WTC11 (cell line): ENCODE data around the gene RNASET2. TPM values are rescaled to one million over a fixed set of nuclear protein-coding genes. Genes with fewer than 3 reads are reported as not detected.

Experiments
- ATAC-seq: fragments of 200-7000 bp; cut with Tn5 transposase; 2 replicates; pipeline ENCODE4 v1.10.0; 2021; ENCODE audit warnings: mild to moderate bottlenecking, moderate library complexity
- CTCF ChIA-PET: fragments of 300-600 bp; sonication (Branson Sonifier 250); formaldehyde crosslinking; loops from one replicate; lab custom pipeline; 2021; ENCODE audit warnings: antibody characterized with exemption; lab: Charles Lee
- POLR2A ChIA-PET: fragments of 350-600 bp; sonication (Branson Sonifier 250); formaldehyde crosslinking; loops from one replicate; lab custom pipeline; 2021; ENCODE audit warnings: antibody characterized with exemption; lab: Charles Lee
- DNase-seq: peaks from one replicate; pipeline ENCODE4 v3.0.0; 2021; ENCODE audit warnings: low spot score
- H3K27ac Mint-ChIP-seq: 2 replicates; pipeline ENCODE4 v1.8.0; 2021; ENCODE audit warnings: mixed read lengths
- H3K27me3 Mint-ChIP-seq: 2 replicates; pipeline ENCODE4 v1.8.0; 2021; ENCODE audit warnings: low read depth, mild to moderate bottlenecking, moderate library complexity, mixed read lengths
- H3K36me3 Mint-ChIP-seq: 2 replicates; pipeline ENCODE4 v1.8.0; 2021; ENCODE audit warnings: mixed read lengths
- H3K4me1 Mint-ChIP-seq: 2 replicates; pipeline ENCODE4 v1.8.0; 2022; ENCODE audit warnings: mixed read lengths
- H3K4me3 Mint-ChIP-seq: 2 replicates; pipeline ENCODE4 v1.8.0; 2021; ENCODE audit warnings: mild to moderate bottlenecking, moderate library complexity, mixed read lengths
- H3K9me3 Mint-ChIP-seq: 2 replicates; pipeline ENCODE4 v1.8.0; 2021; ENCODE audit warnings: mixed read lengths
- CBFB ChIP-seq: sonication (generic); formaldehyde crosslinking; IDR thresholded peaks from 2 replicates; pipeline ENCODE4 v1.8.1; 2022; ENCODE audit warnings: mild to moderate bottlenecking, low read depth, missing genetic modification reagents
- CREB1 ChIP-seq: sonication (generic); formaldehyde crosslinking; IDR thresholded peaks from 2 replicates; pipeline ENCODE4 v1.8.0; 2023; ENCODE audit warnings: mild to moderate bottlenecking, missing genetic modification reagents
- CREM ChIP-seq: sonication (generic); formaldehyde crosslinking; IDR thresholded peaks from 2 replicates; pipeline ENCODE4 v1.8.1; 2022; ENCODE audit warnings: mild to moderate bottlenecking, missing genetic modification reagents, moderate library complexity
- ETV6 ChIP-seq: sonication (generic); formaldehyde crosslinking; IDR thresholded peaks from 2 replicates; pipeline ENCODE4 v1.8.1; 2022; ENCODE audit warnings: mild to moderate bottlenecking, missing genetic modification reagents
- GABPB1 ChIP-seq: sonication (generic); formaldehyde crosslinking; IDR thresholded peaks from 2 replicates; pipeline ENCODE4 v1.8.1; 2023; ENCODE audit warnings: mild to moderate bottlenecking, missing genetic modification reagents
- GTF2I ChIP-seq: fragments of 250-450 bp; sonication (Bioruptor Pico); conservative IDR thresholded peaks from 2 replicates; pipeline ENCODE4 v1.4.0; 2021; ENCODE audit warnings: mild to moderate bottlenecking
- IRF2 ChIP-seq: sonication (generic); formaldehyde crosslinking; IDR thresholded peaks from 2 replicates; pipeline ENCODE4 v1.8.0; 2022; ENCODE audit warnings: low read depth, missing genetic modification reagents, borderline replicate concordance
- JAZF1 ChIP-seq: fragments of 250-450 bp; sonication (Bioruptor Pico); IDR thresholded peaks from 2 replicates; pipeline ENCODE4 v1.9.0; 2021; ENCODE audit warnings: moderate library complexity, mild to moderate bottlenecking, inconsistent platforms
- JUN ChIP-seq: sonication (generic); formaldehyde crosslinking; IDR thresholded peaks from 2 replicates; pipeline ENCODE4 v1.8.0; 2023; ENCODE audit warnings: mild to moderate bottlenecking, missing genetic modification reagents
- KAT7 ChIP-seq: sonication (generic); formaldehyde crosslinking; IDR thresholded peaks from 2 replicates; pipeline ENCODE4 v1.8.1; 2023; ENCODE audit warnings: missing genetic modification reagents, mild to moderate bottlenecking, borderline replicate concordance
- NFE2L1 ChIP-seq: sonication (generic); formaldehyde crosslinking; IDR thresholded peaks from 2 replicates; pipeline ENCODE4 v1.8.1; 2023; ENCODE audit warnings: missing genetic modification reagents
- TCF7 ChIP-seq: sonication (generic); formaldehyde crosslinking; IDR thresholded peaks from 2 replicates; pipeline ENCODE4 v1.8.0; 2022; ENCODE audit warnings: mild to moderate bottlenecking, low read depth, missing genetic modification reagents, moderate library complexity
- ZNF138 ChIP-seq: sonication (generic); formaldehyde crosslinking; conservative IDR thresholded peaks from 2 replicates; pipeline ENCODE4 v1.8.1; 2022; ENCODE audit warnings: mild to moderate bottlenecking, moderate library complexity, missing genetic modification reagents
- ZNF219 ChIP-seq: sonication (generic); formaldehyde crosslinking; IDR thresholded peaks from 2 replicates; pipeline ENCODE4 v1.8.0; 2023; ENCODE audit warnings: missing genetic modification reagents, mild to moderate bottlenecking, borderline replicate concordance
- ZNF232 ChIP-seq: sonication (generic); formaldehyde crosslinking; IDR thresholded peaks from 2 replicates; pipeline ENCODE4 v1.8.0; 2022; ENCODE audit warnings: mild to moderate bottlenecking, missing genetic modification reagents
- ZNF317 ChIP-seq: sonication (generic); formaldehyde crosslinking; IDR thresholded peaks from 2 replicates; pipeline ENCODE4 v1.8.1; 2023; ENCODE audit warnings: low read depth, mild to moderate bottlenecking, moderate library complexity, missing genetic modification reagents, borderline replicate concordance
- total RNA-seq: library from RNA; stranded (reverse); gene quantifications from 3 replicates; pipeline ENCODE4 v1.2.3, GENCODE V29; 2021
- TF ChIP-seq, protein P1 (sequence below): fragments of 250-450 bp; sonication (Bioruptor Pico); IDR thresholded peaks from 2 replicates; pipeline ENCODE4 v1.9.0; 2021; ENCODE audit warnings: mild to moderate bottlenecking
- TF ChIP-seq, protein P2 (sequence below): sonication (generic); formaldehyde crosslinking; IDR thresholded peaks from 2 replicates; pipeline ENCODE4 v1.8.1; 2022; ENCODE audit warnings: low read depth, mild to moderate bottlenecking, moderate library complexity, missing genetic modification reagents, borderline replicate concordance
- TF ChIP-seq, protein P3 (sequence below): sonication (generic); formaldehyde crosslinking; IDR thresholded peaks from 2 replicates; pipeline ENCODE4 v1.8.1; 2022; ENCODE audit warnings: mild to moderate bottlenecking, missing genetic modification reagents, moderate library complexity, borderline replicate concordance
- TF ChIP-seq, protein P4 (sequence below): sonication (generic); formaldehyde crosslinking; IDR thresholded peaks from 2 replicates; pipeline ENCODE4 v1.8.1; 2023; ENCODE audit warnings: mild to moderate bottlenecking, missing genetic modification reagents
- TF ChIP-seq, protein P5 (sequence below): sonication (generic); formaldehyde crosslinking; IDR thresholded peaks from 2 replicates; pipeline ENCODE4 v1.8.1; 2022; ENCODE audit warnings: low read depth, missing genetic modification reagents, borderline replicate concordance
- TF ChIP-seq, protein P6 (sequence below): sonication (generic); formaldehyde crosslinking; IDR thresholded peaks from 2 replicates; pipeline ENCODE4 v1.8.0; 2022; ENCODE audit warnings: mild to moderate bottlenecking, missing genetic modification reagents
- TF ChIP-seq, protein P7 (sequence below): sonication (generic); formaldehyde crosslinking; IDR thresholded peaks from 2 replicates; pipeline ENCODE4 v1.8.0; 2022; ENCODE audit warnings: mild to moderate bottlenecking, missing genetic modification reagents

Gene RNASET2
- total RNA-seq, 1 experiment from 2014 or later = 35.6 TPM

DNA sequence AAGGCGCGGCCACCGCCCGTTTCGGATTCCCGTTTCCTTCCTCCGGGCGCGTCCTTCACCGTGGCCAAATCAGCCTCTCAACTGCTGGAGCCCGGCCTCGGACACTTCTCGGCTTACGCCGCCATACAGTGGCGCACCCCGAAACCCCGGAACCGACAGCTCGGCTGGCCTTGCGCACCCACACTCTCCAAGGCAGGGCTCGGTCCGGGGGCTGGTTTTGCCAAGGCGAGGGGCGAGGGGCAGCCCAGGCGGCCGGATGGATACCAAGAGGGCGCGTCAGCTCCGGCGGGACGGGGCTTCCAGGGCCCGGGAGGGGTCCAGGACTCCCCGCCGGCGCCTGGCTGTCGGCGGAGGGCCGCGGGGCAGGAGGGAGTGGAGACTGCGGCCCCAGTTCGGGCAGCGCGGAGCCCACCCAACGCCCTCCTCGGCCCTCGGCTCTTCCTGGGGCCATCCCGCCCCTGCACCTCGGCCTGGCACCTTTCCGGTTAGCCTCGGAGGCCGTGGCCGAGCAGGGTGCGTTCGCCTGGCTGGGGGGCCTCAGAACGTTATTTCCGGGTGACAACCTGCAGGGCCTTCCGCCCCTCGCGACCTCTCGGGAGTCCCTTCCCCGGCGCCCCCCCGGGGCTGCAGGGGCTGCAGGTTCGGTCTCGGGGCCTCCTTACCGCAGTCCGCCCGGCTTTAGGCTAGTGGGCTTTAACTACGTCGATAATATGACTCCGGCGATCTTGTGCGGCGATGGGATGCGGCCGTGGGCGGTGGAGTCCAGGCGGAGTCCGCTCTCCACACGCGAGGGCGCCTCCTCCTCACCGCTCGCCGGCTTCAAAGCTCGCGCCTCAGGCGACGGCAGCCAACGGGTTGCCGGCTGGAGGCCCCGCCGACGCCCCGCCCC is 42.1 kb upstream of the RNASET2 start:
- peaks cover 31% of the 10 kb centered on the region for H3K36me3 Mint-ChIP-seq
- peak; percentile 38 for DNase-seq
- no peak overlapping the region for H3K27ac Mint-ChIP-seq
- H3K27me3 Mint-ChIP-seq = no peaks in the 10 kb centered on the region
- peaks cover 31% of the 10 kb centered on the region for H3K4me1 Mint-ChIP-seq
- POLR2A ChIA-PET = interaction anchor here (0.6 to 2.8 kb wide), 8 partner anchors 10 to 165 kb away, joined by 3 to 8 read pairs (median 3); partner anchors contain the start of gene RNASET2
- ATAC-seq = peak; percentile 3
- no peaks in the 10 kb centered on the region for H3K9me3 Mint-ChIP-seq
- TF ChIP-seq, protein P1, sequence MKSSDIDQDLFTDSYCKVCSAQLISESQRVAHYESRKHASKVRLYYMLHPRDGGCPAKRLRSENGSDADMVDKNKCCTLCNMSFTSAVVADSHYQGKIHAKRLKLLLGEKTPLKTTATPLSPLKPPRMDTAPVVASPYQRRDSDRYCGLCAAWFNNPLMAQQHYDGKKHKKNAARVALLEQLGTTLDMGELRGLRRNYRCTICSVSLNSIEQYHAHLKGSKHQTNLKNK = no peak
- TF ChIP-seq CREM (CRISPR knock-in tag) (no peak), CBFB (CRISPR knock-in tag) (no peak), KAT7 (CRISPR knock-in tag) (peak; percentile 92; the same call in 1 of the 2 replicates), ZNF219 (CRISPR knock-in tag) (0 out of 2 replicates have a peak, but pooled peaks have one; percentile 11), IRF2 (CRISPR knock-in tag) (no peak), ZNF317 (CRISPR knock-in tag) (0 out of 2 replicates have a peak, but pooled peaks have one; percentile 13), CREB1 (CRISPR knock-in tag) (peak; percentile 33; the same call in 1 of the 2 replicates), ZNF138 (CRISPR knock-in tag) (0 out of 2 replicates have a peak, but pooled peaks have one; percentile 57), GABPB1 (CRISPR knock-in tag) (0 out of 2 replicates have a peak, but pooled peaks have one; percentile 33), NFE2L1 (CRISPR knock-in tag) (peak; percentile 15), ZNF232 (CRISPR knock-in tag) (peak; percentile 45; the same call in 1 of the 2 replicates), ETV6 (CRISPR knock-in tag) (no peak), GTF2I (CRISPR knock-in tag) (no peak), JAZF1 (CRISPR knock-in tag) (no peak), TCF7 (no peak), JUN (CRISPR knock-in tag) (0 out of 2 replicates have a peak, but pooled peaks have one; percentile 40)
- TF ChIP-seq, protein P2, sequence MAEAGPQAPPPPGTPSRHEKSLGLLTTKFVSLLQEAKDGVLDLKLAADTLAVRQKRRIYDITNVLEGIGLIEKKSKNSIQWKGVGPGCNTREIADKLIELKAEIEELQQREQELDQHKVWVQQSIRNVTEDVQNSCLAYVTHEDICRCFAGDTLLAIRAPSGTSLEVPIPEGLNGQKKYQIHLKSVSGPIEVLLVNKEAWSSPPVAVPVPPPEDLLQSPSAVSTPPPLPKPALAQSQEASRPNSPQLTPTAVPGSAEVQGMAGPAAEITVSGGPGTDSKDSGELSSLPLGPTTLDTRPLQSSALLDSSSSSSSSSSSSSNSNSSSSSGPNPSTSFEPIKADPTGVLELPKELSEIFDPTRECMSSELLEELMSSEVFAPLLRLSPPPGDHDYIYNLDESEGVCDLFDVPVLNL = peak; percentile 89
- TF ChIP-seq, protein P3, sequence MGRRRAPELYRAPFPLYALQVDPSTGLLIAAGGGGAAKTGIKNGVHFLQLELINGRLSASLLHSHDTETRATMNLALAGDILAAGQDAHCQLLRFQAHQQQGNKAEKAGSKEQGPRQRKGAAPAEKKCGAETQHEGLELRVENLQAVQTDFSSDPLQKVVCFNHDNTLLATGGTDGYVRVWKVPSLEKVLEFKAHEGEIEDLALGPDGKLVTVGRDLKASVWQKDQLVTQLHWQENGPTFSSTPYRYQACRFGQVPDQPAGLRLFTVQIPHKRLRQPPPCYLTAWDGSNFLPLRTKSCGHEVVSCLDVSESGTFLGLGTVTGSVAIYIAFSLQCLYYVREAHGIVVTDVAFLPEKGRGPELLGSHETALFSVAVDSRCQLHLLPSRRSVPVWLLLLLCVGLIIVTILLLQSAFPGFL (CRISPR knock-in tag) = peak; percentile 85; the same call in 1 of the 2 replicates
- TF ChIP-seq, protein P4, sequence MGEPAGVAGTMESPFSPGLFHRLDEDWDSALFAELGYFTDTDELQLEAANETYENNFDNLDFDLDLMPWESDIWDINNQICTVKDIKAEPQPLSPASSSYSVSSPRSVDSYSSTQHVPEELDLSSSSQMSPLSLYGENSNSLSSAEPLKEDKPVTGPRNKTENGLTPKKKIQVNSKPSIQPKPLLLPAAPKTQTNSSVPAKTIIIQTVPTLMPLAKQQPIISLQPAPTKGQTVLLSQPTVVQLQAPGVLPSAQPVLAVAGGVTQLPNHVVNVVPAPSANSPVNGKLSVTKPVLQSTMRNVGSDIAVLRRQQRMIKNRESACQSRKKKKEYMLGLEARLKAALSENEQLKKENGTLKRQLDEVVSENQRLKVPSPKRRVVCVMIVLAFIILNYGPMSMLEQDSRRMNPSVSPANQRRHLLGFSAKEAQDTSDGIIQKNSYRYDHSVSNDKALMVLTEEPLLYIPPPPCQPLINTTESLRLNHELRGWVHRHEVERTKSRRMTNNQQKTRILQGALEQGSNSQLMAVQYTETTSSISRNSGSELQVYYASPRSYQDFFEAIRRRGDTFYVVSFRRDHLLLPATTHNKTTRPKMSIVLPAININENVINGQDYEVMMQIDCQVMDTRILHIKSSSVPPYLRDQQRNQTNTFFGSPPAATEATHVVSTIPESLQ (CRISPR knock-in tag) = 0 out of 2 replicates have a peak, but pooled peaks have one; percentile 61
- TF ChIP-seq, protein P5, sequence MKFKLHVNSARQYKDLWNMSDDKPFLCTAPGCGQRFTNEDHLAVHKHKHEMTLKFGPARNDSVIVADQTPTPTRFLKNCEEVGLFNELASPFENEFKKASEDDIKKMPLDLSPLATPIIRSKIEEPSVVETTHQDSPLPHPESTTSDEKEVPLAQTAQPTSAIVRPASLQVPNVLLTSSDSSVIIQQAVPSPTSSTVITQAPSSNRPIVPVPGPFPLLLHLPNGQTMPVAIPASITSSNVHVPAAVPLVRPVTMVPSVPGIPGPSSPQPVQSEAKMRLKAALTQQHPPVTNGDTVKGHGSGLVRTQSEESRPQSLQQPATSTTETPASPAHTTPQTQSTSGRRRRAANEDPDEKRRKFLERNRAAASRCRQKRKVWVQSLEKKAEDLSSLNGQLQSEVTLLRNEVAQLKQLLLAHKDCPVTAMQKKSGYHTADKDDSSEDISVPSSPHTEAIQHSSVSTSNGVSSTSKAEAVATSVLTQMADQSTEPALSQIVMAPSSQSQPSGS = no peak
- TF ChIP-seq, protein P6, sequence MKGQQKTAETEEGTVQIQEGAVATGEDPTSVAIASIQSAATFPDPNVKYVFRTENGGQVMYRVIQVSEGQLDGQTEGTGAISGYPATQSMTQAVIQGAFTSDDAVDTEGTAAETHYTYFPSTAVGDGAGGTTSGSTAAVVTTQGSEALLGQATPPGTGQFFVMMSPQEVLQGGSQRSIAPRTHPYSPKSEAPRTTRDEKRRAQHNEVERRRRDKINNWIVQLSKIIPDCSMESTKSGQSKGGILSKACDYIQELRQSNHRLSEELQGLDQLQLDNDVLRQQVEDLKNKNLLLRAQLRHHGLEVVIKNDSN (CRISPR knock-in tag) = no peak; the same call in 1 of the 2 replicates
- TF ChIP-seq, protein P7, sequence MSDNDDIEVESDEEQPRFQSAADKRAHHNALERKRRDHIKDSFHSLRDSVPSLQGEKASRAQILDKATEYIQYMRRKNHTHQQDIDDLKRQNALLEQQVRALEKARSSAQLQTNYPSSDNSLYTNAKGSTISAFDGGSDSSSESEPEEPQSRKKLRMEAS (CRISPR knock-in tag) = peak; percentile 64; the same call in 1 of the 2 replicates
- CTCF ChIA-PET = interaction anchor here (0.6 to 3.2 kb wide), 16 partner anchors 9 to 283 kb away, joined by 3 to 42 read pairs (median 5); no protein-coding TSS in a partner anchor
- H3K4me3 Mint-ChIP-seq = peak overlapping the region; percentile 89
